Cardiac septum (tissue), 1 donor: ENCODE results near the gene RUBCNL. TPM values are rescaled to one million over a fixed set of nuclear protein-coding genes. Genes with fewer than 3 reads are reported as not detected.

Source experiments
- DNase-seq: peaks from one replicate; pipeline ENCODE4 v3.0.0-alpha.2; 2020; ENCODE audit warnings: low spot score
- intact Hi-C: fragments of 100-400 bp; cut with DNase I; formaldehyde crosslinking; loops from one replicate; pipeline ENCODE4 v1.14.0; 2022
- total RNA-seq: library from RNA; stranded (reverse); fragmentation: NEBNext Ultra II Directional; extraction: Animal tissue kit (Norgen Biotek cat#: 25700); gene quantifications from one replicate; pipeline ENCODE4 v1.2.1, GENCODE V29; 2021
- donor health status: DM: no; HTN: no; CAD: no.

RUBCNL gene
- total RNA-seq, 1 donor from 2014 or later: 1.9 TPM

GRCh38 chr13:46314587-46314986 is 72.5 kb downstream of the RUBCNL start:
- DNase-seq: no peak
- intact Hi-C loops: no loop called here

GRCh38 chr13:46313432-46314257 is 73.4 kb downstream of the RUBCNL start:
- intact Hi-C loops: no loop called here
- no peak for DNase-seq

- intact Hi-C loops: no loop called here
- DNase-seq: no peak
Measured at GRCh38 chr13:46313024-46313423, 74.0 kb downstream of the RUBCNL start.

- intact Hi-C loops: no loop called here
- no peak for DNase-seq
Measured at GRCh38 chr13:46311217-46311616, 75.8 kb downstream of the RUBCNL start.

- intact Hi-C loops: no loop called here
- DNase-seq: no peak
Measured at GRCh38 chr13:46310066-46310465, 77.0 kb downstream of the RUBCNL start.

GRCh38 chr13:46307554-46307953 is 79.5 kb downstream of the RUBCNL start:
- intact Hi-C loops: no loop called here
- DNase-seq: no peak

GRCh38 chr13:46304546-46304945 is 82.5 kb downstream of the RUBCNL start:
- intact Hi-C loops: no loop called here
- DNase-seq: no peak

- intact Hi-C loops: no loop called here
- DNase-seq: no peak
Measured at GRCh38 chr13:46303742-46304385, 83.2 kb downstream of the RUBCNL start.

GRCh38 chr13:46297361-46297811 is 89.7 kb downstream of the RUBCNL start:
- intact Hi-C loops: no loop called here
- DNase-seq: no peak

- intact Hi-C loops: no loop called here
- DNase-seq: no peak
Measured at GRCh38 chr13:46296921-46297320, 90.1 kb downstream of the RUBCNL start.

GRCh38 chr13:46296115-46296822 is 90.8 kb downstream of the RUBCNL start:
- DNase-seq: no peak
- intact Hi-C loops: no loop called here

- DNase-seq: peak; percentile 80
- intact Hi-C loops: no loop called here
Measured at GRCh38 chr13:46295491-46296114, 91.4 kb downstream of the RUBCNL start.

- no peak for DNase-seq
- intact Hi-C loops: no loop called here
Measured at GRCh38 chr13:46293436-46293835, 93.6 kb downstream of the RUBCNL start.

Other genes with a start within 250 kb of the RUBCNL start
- gene LCP1, start 205.1 kb downstream of the RUBCNL start, total RNA-seq: 13.2 TPM
- not detected for gene LRRC63, start 175.3 kb downstream of the RUBCNL start, total RNA-seq
- gene LRCH1, start 165.9 kb upstream of the RUBCNL start, total RNA-seq: 19.3 TPM